Karpas-422 (cell line): ENCODE results near the gene DNLZ. TPM values are rescaled to one million over a fixed set of nuclear protein-coding genes. Genes with fewer than 3 reads are reported as not detected.

Experiments
- DNase-seq: peaks from one replicate; pipeline ENCODE4 v3.0.0-alpha.2; 2015
- H2AFZ ChIP-seq: fragments of 200-600 bp; sonication (generic); 2 replicates; pipeline ENCODE4 v1.6.1; 2014; ENCODE audit warnings: antibody characterized with exemption, low read length, mixed read lengths
- H3K27ac ChIP-seq: fragments of 200-600 bp; sonication (generic); 2 replicates; pipeline ENCODE4 v1.5.1; 2014; ENCODE audit warnings: mild to moderate bottlenecking, low read length, moderate library complexity
- H3K27me3 ChIP-seq: fragments of 200-600 bp; sonication (generic); 2 replicates; pipeline ENCODE4 v1.6.1; 2014; ENCODE audit warnings: low read length, mixed read lengths
- H3K36me3 ChIP-seq: fragments of 200-600 bp; sonication (generic); 2 replicates; pipeline ENCODE4 v1.6.1; 2014; ENCODE audit warnings: low read length, mixed read lengths; ENCODE audit not compliant: insufficient read depth
- H3K4me1 ChIP-seq: fragments of 200-600 bp; sonication (generic); 2 replicates; pipeline ENCODE4 v1.6.1; 2014; ENCODE audit warnings: mild to moderate bottlenecking, low read length, mixed read lengths
- H3K4me2 ChIP-seq: fragments of 200-600 bp; sonication (generic); 2 replicates; pipeline ENCODE4 v1.6.1; 2014; ENCODE audit warnings: low read length, low read depth, mild to moderate bottlenecking; ENCODE audit not compliant: poor library complexity, severe bottlenecking
- H3K4me3 ChIP-seq: fragments of 200-600 bp; sonication (generic); 2 replicates; pipeline ENCODE4 v1.5.1; 2014; ENCODE audit warnings: mild to moderate bottlenecking, antibody characterized with exemption, low read length, mixed read lengths
- H3K79me2 ChIP-seq: fragments of 200-600 bp; sonication (generic); 2 replicates; pipeline ENCODE4 v1.6.1; 2014; ENCODE audit warnings: mild to moderate bottlenecking, low read length, mixed read lengths
- H3K9ac ChIP-seq: fragments of 200-600 bp; sonication (generic); 2 replicates; pipeline ENCODE4 v1.6.0; 2014; ENCODE audit warnings: low read length
- H3K9me2 ChIP-seq: fragments of 200-600 bp; sonication (generic), shearing (Covaris generic); replicated peaks from 2 replicates; pipeline ENCODE4 v1.6.0; 2014; ENCODE audit warnings: mild to moderate bottlenecking, low read length, moderate library complexity; ENCODE audit not compliant: insufficient read depth
- H3K9me3 ChIP-seq: fragments of 300-700, 200-600 bp; sonication (generic); 2 replicates; pipeline ENCODE4 v1.6.1; 2014; ENCODE audit warnings: low read length, mixed read lengths
- H4K20me1 ChIP-seq: fragments of 200-600 bp; sonication (generic); 2 replicates; pipeline ENCODE4 v1.6.1; 2014; ENCODE audit warnings: mild to moderate bottlenecking, antibody characterized with exemption, low read length, low read depth; ENCODE audit not compliant: insufficient read depth
- total RNA-seq: library from RNA; depleted of rRNA; stranded (reverse); fragments of >200 nt; shearing (Covaris generic); gene quantifications from 2 replicates; pipeline ENCODE4 v1.2.3, GENCODE V29; 2014; ENCODE audit warnings: low replicate concordance

Gene DNLZ
- total RNA-seq, 1 experiment from 2014 or later: 40.1 TPM

DNA sequence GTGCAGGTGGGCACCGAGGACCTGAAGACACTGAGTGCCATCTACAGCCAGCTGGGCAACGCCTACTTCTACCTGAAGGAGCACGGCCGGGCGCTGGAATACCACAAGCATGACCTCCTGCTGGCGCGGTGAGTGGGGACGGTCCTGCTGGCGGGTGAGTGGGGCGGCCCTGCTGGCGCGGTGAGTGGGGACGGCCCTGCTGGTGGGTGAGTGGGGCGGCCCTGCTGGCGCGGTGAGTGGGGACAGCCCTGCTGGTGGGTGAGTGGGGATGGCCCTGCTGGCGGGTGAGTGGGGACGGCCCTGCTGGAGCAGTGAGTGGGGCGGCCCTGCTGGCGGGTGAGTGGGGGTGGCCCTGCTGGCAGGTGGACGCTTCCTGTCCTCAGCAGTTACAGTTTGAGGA lies 29.0 kb downstream of the DNLZ start:
- Histone ChIP-seq H2AFZ (no peak overlapping the region), H4K20me1 (no peaks in the 10 kb centered on the region), H3K9ac (no peak overlapping the region), H3K36me3 (no peaks in the 10 kb centered on the region), H3K4me2 (no peak overlapping the region), H3K9me2 (no peaks in the 10 kb centered on the region), H3K27ac (no peak overlapping the region), H3K4me3 (no peak overlapping the region), H3K9me3 (no peaks in the 10 kb centered on the region), H3K27me3 (no peaks in the 10 kb centered on the region), H3K4me1 (peaks cover 73% of the 10 kb centered on the region), H3K79me2 (no peaks in the 10 kb centered on the region)
- no peak for DNase-seq

DNA sequence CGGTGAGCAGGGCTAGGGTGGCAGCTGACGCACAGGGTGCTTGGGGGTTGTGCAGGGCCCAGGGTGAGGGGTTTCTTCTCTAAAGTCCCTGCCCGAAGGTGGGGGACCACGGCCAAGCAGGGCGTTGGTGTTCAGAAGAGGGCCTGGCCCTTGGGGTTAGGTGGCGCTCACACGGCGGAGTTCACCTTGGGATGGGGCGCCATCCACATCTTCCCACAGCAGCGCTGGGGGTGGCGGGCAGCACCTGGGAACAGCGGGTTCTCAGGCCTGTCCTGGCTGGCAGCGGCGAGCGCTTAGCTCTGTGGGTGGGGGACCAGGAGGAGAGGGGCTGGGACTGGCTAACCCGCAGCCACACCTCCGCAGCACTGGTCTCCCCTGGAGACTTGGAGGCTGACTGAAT lies 30.1 kb downstream of the DNLZ start:
- H3K9me3 ChIP-seq: no peaks in the 10 kb centered on the region

DNA sequence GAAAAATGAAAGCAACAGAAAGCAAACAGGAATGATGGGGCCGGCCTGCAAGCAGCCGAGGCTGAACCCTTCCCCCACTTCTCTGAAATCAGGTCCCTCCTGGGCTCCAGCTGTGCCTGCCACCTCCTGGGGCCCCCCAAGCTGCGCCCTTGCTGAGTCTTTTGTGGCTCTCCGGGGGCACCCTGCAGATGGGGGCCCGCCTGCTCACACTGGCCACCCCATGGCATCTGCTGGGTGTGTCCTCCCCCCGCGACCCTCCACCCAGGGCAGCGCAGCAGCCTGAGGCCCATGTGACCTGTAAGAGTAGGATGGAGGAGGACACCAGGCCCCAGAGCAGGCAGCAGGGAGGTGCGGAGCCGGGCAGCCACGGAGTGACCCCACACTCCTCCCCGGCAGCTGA lies 30.5 kb downstream of the DNLZ start:
- H3K9me2 ChIP-seq: no peaks in the 10 kb centered on the region
- H2AFZ ChIP-seq: no peak overlapping the region
- peak overlapping the region; percentile 47 for H3K9ac ChIP-seq
- H3K4me1 ChIP-seq: peaks cover 66% of the 10 kb centered on the region
- DNase-seq: peak; percentile 60
- no peaks in the 10 kb centered on the region for H3K27me3 ChIP-seq
- peak overlapping the region; percentile 42 for H3K27ac ChIP-seq
- H3K79me2 ChIP-seq: no peaks in the 10 kb centered on the region
- H3K9me3 ChIP-seq: no peaks in the 10 kb centered on the region
- no peak overlapping the region for H3K4me3 ChIP-seq
- peak overlapping the region; percentile 41 for H3K4me2 ChIP-seq
- no peaks in the 10 kb centered on the region; the same call in 1 of the 2 replicates for H4K20me1 ChIP-seq
- H3K36me3 ChIP-seq: no peaks in the 10 kb centered on the region

More for the DNA sequence above, 30.1 kb downstream of the DNLZ start:
- no peak for DNase-seq
- H4K20me1 ChIP-seq: no peaks in the 10 kb centered on the region; the same call in 1 of the 2 replicates
- H3K27me3 ChIP-seq: no peaks in the 10 kb centered on the region
- H3K79me2 ChIP-seq: no peaks in the 10 kb centered on the region
- no peak overlapping the region for H2AFZ ChIP-seq
- H3K36me3 ChIP-seq: no peaks in the 10 kb centered on the region
- H3K9ac ChIP-seq: peak overlapping the region; percentile 47
- H3K9me2 ChIP-seq: no peaks in the 10 kb centered on the region
- H3K27ac ChIP-seq: peak overlapping the region; percentile 42
- H3K4me3 ChIP-seq: no peak overlapping the region
- H3K4me2 ChIP-seq: peak overlapping the region; percentile 41
- H3K4me1 ChIP-seq: peaks cover 68% of the 10 kb centered on the region

DNA sequence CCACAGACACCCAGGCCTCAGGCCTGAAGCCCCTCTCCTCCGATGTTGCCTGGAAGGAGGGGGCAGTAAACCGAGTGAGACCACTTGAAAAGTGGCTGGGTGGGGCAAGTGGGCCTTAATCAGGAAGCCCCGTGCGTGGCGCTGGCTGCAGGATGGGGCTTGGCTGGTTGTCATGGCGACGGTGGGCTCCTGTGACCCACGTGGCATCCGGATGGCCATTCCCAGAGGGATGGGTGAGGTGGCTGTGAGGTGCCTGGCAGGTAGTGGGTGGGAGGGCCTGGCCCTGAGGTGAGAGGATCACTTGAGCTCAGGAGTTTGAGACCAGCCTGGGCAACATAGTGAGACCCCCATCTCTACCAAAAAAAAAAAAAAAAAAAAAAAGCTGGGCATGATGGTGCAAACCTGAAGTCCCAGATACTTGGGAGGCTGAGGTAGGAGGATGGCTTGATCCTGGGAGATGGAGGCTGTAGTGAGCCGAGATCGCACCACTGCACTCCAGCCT lies 31.0 kb downstream of the DNLZ start:
- H3K4me2 ChIP-seq: peak overlapping the region; percentile 41
- no peaks in the 10 kb centered on the region for H3K9me3 ChIP-seq
- H3K27me3 ChIP-seq: no peaks in the 10 kb centered on the region
- peak overlapping the region; percentile 42 for H3K27ac ChIP-seq
- no peaks in the 10 kb centered on the region for H3K9me2 ChIP-seq
- H3K79me2 ChIP-seq: no peaks in the 10 kb centered on the region
- H2AFZ ChIP-seq: no peak overlapping the region
- 0 out of 2 replicates have a peak overlapping the region, but pooled peaks have one; percentile 47 for H3K9ac ChIP-seq
- no peaks in the 10 kb centered on the region; the same call in 1 of the 2 replicates for H4K20me1 ChIP-seq
- peaks cover 61% of the 10 kb centered on the region for H3K4me1 ChIP-seq
- H3K4me3 ChIP-seq: no peak overlapping the region
- H3K36me3 ChIP-seq: no peaks in the 10 kb centered on the region
- DNase-seq: peak; percentile 43

DNA sequence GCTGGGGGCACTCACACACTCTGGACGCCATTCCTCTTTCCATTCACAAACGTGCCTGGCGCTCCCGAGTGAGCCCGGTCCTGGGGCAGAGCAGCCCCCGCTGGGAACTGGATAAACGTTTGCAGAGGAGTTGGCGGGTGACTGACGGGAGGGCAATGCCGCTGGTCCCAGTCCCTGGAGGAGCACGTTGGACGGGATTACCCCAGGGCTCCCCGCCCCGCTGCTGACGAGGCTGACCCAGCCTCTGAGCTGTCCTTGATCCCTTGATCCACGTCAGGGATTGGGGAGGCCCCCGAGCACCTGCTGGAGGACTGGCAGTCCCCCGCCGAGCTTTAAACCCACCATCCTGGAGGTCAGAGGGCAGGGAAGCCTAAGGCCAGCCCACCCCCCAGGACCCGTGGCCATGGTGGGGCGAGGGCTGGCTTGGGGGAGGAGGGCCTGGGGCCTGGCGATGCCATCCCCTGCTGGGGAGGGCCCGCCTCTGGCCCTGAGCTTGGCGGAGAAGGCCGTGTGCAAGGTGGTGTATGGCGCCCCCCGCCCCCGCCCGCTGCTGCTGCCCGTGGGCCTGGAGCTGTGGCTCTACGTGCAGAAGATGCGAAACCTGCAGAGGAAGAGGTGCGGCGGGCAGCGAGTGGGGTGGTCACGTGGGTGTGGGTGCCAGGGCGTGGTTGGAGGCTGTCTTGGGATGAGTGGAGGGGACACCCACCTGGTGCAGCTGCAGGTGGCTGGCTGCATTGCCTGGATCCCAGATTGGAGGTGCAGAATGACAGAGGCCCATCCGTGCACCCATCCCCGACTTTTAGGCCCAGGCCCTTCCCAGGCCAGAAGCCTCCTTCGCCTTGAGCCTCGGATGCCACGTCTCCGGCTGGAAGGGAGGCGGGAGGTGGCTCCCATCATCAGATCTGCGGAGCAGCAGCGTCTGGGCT lies 31.7 kb downstream of the DNLZ start:
- Histone ChIP-seq H3K27ac (no peak overlapping the region), H4K20me1 (no peaks in the 10 kb centered on the region; the same call in 1 of the 2 replicates), H3K9me3 (no peaks in the 10 kb centered on the region), H2AFZ (no peak overlapping the region), H3K36me3 (no peaks in the 10 kb centered on the region), H3K4me1 (peaks cover 60% of the 10 kb centered on the region), H3K9me2 (no peaks in the 10 kb centered on the region), H3K4me2 (peak overlapping the region; percentile 38), H3K27me3 (no peaks in the 10 kb centered on the region), H3K79me2 (no peaks in the 10 kb centered on the region), H3K4me3 (no peak overlapping the region), H3K9ac (peak overlapping the region; percentile 17)
- peak; percentile 49 for DNase-seq

DNA sequence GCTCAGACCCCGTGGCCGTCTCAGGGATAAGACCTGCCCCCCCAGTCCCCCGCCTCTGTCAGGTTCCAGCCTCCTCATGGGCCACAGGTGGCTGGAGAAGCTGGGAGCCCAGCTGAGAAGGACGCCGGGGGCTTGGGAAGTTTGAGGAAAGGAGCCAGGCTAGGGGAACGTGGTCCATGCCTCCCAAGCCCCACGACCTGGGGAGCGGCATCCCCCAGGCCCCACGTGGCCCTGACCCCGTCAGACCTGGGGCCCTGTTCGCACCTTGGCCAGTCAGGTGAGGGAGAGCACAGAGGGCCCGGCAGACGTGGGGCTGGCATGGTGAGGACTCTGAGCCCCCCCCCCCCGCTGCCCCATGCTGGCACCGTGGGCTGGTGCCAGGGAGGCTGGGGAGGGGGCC lies 32.5 kb downstream of the DNLZ start:
- Histone ChIP-seq H3K9me3 (no peaks in the 10 kb centered on the region), H3K4me1 (peaks cover 64% of the 10 kb centered on the region), H3K9ac (no peak overlapping the region), H3K36me3 (no peaks in the 10 kb centered on the region), H3K4me2 (no peak overlapping the region), H2AFZ (no peak overlapping the region), H3K79me2 (no peaks in the 10 kb centered on the region), H3K27me3 (no peaks in the 10 kb centered on the region), H3K27ac (no peak overlapping the region), H4K20me1 (no peaks in the 10 kb centered on the region; the same call in 1 of the 2 replicates), H3K4me3 (no peak overlapping the region), H3K9me2 (no peaks in the 10 kb centered on the region)
- no peak for DNase-seq

DNA sequence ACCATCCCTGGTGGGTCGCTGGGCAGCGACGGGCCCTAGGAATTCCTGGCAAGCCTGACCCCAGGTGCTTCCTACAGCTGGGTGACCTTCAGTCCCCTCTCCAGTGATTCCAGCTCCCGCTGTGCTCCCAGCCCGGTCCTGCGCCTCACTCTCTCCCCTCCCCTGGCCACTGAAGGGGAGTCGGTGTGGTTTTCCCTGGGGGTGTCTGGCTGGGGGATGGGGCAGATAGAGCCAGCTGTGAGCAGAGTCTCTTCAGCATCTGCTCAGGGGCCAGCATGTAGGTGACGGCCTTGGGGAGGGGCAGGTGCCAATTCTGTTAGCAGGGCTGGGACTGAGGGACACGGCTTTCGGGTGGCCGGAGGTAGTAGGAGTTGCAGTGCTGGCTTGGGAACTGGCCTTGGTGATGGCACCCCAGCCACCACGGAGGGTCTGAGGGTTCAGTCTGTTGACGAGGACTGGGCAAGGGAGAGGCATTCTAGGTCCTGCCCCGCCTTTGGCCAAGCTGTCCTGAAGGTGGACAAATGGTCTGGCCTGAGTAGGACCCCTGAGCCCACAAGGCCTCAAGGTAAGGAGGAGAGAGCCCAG lies 33.0 kb downstream of the DNLZ start:
- Histone ChIP-seq H2AFZ (no peak overlapping the region), H3K36me3 (no peaks in the 10 kb centered on the region), H3K27ac (no peak overlapping the region), H3K9ac (no peak overlapping the region), H3K4me1 (peaks cover 62% of the 10 kb centered on the region), H3K27me3 (no peaks in the 10 kb centered on the region), H4K20me1 (no peaks in the 10 kb centered on the region; the same call in 1 of the 2 replicates), H3K9me3 (no peaks in the 10 kb centered on the region), H3K79me2 (no peaks in the 10 kb centered on the region), H3K9me2 (no peaks in the 10 kb centered on the region), H3K4me2 (no peak overlapping the region), H3K4me3 (no peak overlapping the region)
- no peak for DNase-seq
